ENCODE results near the gene LRRC38.

GRCh38 chr1:13512472-13512871 is 1.3 kb downstream of the LRRC38 start:
- TF ChIP-seq, protein P1, sequence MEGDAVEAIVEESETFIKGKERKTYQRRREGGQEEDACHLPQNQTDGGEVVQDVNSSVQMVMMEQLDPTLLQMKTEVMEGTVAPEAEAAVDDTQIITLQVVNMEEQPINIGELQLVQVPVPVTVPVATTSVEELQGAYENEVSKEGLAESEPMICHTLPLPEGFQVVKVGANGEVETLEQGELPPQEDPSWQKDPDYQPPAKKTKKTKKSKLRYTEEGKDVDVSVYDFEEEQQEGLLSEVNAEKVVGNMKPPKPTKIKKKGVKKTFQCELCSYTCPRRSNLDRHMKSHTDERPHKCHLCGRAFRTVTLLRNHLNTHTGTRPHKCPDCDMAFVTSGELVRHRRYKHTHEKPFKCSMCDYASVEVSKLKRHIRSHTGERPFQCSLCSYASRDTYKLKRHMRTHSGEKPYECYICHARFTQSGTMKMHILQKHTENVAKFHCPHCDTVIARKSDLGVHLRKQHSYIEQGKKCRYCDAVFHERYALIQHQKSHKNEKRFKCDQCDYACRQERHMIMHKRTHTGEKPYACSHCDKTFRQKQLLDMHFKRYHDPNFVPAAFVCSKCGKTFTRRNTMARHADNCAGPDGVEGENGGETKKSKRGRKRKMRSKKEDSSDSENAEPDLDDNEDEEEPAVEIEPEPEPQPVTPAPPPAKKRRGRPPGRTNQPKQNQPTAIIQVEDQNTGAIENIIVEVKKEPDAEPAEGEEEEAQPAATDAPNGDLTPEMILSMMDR (tag by site-specific recombination; IDR thresholded peaks at IDR 0.05) = no peak
- TF ChIP-seq SALL2 (tag by site-specific recombination; IDR thresholded peaks at IDR 0.05; ENCODE audit: borderline replicate concordance) = no peak
- no peak for TF ChIP-seq KLF7 (tag by site-specific recombination; IDR thresholded peaks at IDR 0.05; ENCODE audit: borderline replicate concordance)
- no peak for TF ChIP-seq BCL11A (tag by site-specific recombination; IDR thresholded peaks at IDR 0.05; ENCODE audit: low read depth)
- TF ChIP-seq ZNF629 (tag by site-specific recombination; IDR thresholded peaks at IDR 0.05) = no peak

Measured in HEK293 (cell line).